HG03095 (cell line): ENCODE measurements around the gene TLCD4.
"Not testable (repeated sequence)": the region's sequence is repeated elsewhere in the genome, so short reads cannot be mapped to it uniquely, and the experiment has no call there.

Experiments used
- ATAC-seq: cut with Tn5 transposase; IDR thresholded peaks from one replicate; pipeline ENCODE4 v1.9.1; 2021; ENCODE audit warnings: moderate library complexity; ENCODE audit not compliant: unreplicated experiment

The TLCD4 gene, protein sequence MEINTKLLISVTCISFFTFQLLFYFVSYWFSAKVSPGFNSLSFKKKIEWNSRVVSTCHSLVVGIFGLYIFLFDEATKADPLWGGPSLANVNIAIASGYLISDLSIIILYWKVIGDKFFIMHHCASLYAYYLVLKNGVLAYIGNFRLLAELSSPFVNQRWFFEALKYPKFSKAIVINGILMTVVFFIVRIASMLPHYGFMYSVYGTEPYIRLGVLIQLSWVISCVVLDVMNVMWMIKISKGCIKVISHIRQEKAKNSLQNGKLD

DNA sequence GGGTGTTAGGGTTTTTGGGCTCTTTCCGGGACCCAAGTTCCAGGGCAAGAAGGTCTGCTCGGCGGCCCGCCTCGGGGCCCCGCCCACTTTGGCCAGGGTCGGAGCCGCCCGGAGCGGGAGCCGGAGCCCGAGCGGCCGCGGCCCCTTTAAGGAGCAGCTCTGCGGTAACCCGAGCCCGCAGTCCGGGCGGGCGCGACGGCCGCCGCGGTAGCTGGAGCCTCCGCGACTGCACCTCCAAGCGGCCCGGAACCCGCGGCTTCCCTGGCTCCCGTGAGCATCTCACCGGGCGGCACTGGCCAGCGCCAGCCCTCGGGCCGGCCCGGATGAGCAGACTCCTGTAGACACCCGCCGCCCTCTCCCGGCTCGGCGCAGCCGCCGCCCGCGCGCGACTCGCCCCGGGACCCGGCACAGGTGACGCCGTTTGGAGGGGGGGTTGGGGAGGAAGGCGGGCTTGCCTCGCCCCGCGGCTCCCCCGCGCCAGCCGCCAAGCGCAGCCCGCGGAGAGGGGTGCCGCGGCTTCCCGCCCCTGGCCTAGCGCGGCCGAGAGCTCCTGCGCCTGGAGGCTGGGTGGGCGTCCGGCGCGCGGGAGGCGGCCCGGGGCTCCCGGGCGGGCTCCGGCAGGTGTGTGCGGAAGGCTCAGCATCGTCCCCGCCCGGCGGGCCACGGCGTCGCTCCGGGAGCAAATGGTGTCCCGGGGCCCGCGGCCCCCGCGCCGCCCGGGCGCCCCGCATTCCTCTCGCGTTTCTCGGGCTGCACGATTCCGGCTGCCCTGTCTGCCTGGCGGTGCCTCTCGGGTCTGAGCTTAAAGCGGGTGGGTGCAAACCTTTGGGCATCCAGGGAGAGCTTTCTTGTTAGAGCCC is at the start of gene TLCD4:
TLCD4 (plus strand) TSS at position 149 of the 860 bp plus-strand sequence. CDS start 26,547 bp downstream, outside the sequence.
- peak; percentile 48 for ATAC-seq

DNA sequence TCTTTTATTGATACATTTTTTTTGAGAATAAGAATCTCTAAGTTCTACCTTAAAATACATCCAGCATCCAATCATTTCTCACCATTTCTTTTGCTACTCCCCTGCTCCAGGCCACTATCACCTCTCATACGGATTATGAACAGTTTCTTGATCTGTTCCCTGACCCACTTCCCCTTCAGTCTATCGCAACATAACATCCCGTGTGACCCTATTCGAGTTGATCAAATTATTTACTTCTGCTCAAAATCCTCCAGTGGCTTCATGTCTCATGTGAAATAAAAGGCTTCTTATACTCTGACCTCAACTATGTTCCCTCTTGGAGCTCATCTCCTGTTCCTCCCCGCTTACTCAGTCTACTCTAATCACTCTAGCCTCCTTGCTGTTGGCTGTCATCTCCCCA is 49.6 kb upstream of the TLCD4 start:
- ATAC-seq, result no peak

DNA sequence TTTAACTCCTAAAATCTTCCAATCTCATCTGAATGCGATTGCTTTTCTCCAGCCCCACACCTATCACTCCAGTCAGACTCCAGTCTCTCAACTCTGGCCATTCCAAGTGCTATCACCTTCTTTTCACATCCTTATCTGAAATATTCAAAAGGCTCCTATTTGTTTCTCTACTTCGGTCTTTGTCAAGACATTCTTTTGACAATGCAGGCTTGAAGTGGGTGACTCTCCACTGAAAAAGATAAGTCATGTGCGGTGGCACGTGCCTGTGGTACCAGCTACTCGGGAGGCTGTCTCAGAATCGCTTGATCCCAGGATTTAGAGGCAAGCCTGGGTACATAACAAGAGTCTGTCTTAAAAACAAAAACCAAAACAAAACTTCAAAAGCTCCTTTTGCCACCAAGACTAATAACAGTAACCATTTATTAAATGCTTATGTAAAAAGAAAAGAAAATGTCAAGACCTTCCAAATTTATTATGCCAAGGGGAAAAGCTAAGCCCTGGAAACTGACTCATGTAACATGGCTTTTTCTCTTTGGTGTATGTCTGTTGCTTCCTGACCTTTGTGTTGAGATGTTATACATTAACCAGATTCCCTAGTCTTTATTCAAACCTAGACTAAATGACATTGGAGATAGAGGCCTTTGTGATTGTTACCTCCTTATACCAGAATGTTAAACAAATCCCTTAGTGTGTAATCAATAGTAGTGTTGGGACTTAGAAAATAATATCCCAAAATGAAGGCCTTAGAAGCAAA is 48.0 kb upstream of the TLCD4 start:
- ATAC-seq, result no peak

DNA sequence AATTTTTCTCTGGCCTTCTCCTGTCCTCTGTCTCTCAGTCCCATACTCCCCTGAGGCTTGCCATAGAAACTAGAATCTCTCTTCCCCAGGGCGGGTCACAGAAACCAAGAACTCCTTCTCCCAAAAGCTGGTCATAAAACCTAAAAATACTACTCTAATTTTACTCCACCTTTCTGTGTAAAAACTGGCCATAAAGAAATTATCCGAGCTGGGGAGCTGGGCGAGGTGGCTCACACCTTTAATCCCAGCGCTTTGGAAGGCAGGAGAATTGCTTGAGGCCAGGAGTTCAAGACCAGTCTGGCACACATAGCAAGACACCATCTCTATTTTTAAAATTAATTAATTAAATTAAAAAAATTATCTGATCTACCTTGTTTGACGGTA is 47.5 kb upstream of the TLCD4 start:
- ATAC-seq, result no peak

DNA sequence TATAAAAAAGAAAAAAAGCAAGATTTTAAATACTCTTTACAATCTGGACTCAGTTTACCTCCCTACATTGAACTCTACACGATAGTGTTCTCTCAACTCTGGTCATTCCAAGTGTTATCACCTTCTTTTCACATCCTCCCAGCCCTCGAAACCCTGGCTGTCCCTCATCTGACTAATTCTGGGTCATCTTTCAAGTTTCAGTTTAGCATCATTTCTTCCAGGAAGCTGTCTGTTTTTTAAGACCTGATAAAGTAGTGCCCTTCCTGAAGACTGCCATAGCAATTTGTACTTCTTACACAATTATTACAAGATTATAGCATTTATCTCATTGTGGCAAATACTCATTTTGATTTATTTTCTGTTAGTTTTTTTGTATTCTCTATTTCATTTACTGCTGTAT is 45.6 kb upstream of the TLCD4 start:
- no peak for ATAC-seq

DNA sequence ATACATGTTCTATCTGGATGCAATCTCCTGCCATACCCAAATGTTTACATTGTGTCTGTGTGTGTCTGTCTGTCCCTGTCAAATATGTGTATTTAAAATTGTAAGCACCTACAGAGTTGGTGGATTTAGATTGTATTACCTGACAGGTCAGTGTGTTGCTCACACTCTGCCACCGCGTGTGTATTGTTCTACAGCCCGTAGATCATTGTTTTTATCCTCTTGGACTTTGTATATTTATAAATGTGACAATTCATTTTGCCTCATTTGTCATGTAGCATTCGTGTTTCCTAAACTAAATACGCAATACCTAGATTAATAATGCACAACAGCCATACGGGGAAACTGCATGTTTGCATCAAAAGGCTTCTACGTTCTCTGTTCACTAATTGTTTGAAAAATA is 45.0 kb upstream of the TLCD4 start:
- ATAC-seq, result no peak

DNA sequence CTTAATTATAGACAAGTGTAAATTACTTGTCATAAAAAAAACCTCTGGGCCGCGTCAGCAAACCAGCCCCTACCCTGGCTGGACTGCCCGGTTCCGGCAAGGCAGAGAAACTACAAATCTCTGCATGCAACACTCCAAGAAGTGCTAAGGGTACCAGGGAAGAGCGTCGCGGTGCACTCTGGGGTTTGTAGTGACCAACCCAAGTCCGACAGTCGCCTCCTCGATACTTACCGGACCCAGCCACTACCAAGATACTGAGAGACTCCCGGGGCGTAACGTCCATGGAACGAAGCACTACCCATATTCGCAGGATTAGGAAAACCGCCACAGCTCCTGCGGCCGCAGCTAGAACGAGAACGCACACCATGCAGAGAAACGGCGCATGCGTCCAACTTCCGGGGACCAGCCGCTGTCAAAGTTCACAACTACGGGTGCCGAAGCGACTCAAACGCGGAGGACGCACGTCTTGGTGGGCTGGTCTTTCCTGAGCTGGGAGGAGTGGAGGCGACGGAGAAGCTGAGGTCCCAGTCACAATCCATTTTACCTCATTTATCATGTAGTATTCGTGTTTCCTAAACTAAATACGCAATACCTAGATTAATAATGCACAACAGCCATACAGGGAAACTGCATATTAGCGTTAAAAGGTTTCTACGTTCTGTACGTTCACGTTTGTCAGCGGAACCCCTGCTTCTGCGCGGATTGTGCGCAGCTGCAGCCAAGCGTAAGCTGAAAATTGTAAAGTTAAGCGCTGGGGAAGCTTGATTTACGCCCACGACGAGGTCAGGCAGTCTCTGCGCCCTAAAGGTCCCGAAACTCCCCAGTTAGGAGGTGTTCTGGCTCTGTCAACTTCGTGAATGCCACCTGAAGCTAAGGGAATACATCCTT is 44.4 kb upstream of the TLCD4 start, which contains the start of gene ALG14:
ALG14 (minus strand) TSS at position 420 of the 888 bp plus-strand sequence; CDS start at position 367, 53 bp downstream.
- ATAC-seq, result peak; percentile 97

DNA sequence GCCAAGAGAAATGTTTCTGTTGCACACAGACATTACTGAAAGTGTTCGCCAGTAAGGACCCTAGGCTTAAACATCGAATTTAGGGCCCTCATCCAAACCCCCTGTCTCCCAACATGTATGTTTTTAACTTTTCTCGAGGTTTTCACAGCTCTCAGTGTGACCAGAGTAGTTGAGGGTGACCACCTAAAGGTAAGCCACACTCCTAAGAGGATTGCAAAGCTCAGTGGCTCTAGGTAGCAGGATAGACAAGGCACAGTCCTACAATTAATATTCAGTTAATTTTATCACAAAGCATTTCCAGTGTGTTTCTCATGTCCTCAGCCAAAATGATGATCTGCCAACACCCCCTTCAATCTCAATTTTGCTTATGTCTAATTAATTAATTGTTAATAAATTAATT is 43.7 kb upstream of the TLCD4 start:
- no peak for ATAC-seq

DNA sequence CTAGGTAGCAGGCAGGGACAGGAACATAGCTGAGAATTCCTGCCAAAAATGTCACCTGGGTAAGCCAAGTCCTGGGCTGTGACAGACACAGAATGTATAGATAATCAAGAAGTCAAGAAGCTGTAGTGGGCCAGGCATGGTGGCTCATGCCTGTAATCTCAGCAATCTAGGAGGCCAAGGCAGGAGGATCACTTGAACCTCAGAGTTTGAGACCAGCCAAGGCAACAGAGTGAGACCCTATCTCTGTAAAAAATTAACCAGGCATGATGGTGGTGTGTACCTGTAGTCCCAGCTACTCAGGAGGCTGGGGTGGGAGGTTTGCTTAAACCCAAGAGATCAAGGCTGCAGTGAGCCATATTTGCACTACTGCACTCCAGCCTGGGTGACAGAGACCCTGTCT is 41.1 kb upstream of the TLCD4 start:
- no peak for ATAC-seq

DNA sequence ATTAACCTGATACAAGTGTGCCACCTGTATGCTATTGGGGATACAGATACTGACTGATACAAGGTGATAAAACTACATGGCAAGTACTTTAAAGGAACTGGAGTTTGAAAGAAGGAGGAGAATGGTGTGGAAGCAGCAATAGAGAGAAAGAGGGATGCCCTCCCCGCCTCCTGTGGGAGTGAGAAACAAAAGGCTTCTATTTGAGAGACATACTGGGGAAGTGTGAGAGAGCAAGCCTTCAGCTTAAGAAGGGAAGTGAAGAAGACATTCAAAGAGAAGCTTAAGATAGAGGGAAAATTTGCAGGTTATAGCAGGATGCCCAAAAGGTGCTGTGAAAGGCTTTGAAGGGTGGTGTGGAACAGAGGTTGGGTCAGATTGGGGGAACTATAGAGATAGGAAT is 36.7 kb upstream of the TLCD4 start:
- ATAC-seq, result no peak

DNA sequence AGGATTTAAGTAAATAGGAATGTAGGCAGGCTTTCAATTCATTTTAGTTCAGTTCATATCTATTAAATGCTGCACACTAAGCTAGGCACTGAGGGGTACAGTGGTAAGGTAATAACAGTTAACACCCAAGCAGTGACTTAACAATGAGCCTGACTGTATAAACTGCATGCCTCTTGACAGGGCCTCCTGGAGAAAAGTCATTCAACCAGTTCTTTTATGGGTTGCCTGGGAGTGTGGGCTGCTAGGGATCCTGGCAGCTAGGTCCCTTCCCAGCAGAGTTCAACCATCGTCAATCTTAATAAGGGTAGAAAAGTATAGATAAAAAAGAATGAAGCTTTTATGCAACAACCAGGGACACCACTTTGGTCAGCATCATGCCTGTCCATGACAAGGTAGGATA is 36.3 kb upstream of the TLCD4 start:
- ATAC-seq, result no peak

DNA sequence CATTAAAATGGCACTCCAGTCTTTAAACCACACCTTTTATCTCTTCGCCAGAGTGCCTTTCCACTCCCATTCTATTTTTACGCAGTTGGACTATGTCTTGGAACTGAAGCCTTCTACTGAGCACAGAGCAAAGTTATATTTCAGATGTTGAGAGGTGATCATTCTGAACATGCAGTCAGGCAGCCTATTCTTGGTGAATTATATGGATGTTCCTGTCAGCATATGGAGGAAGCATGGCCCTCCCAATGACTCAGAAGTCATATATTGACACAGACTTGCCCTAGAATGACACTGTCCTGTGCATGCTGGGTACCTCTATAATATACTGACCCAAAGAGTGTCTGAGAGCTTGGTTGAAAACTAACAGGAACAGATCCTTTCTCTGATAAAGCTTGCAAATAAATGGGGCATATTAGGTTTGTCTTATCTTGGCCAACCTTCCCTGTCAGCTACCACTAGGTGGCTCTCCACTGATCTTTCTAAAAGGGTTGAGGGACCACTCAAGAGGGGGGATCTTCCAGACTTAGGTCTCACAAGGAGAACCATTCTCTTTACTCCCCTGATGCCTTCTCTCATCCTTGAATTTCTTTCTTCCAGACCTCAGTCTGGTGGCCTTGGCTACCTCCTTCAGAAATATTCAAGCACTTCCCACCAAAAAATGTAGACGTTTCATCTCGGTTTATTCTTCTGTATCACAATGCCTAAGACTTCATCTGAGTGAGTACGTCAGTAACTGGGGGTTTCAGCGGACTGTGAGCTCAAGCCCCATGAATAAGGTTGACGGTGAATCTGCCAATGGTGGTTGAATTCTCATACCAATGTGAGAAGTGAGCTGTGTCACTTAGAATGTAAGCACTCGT is 32.6 kb upstream of the TLCD4 start:
- ATAC-seq, result peak; percentile 62

DNA sequence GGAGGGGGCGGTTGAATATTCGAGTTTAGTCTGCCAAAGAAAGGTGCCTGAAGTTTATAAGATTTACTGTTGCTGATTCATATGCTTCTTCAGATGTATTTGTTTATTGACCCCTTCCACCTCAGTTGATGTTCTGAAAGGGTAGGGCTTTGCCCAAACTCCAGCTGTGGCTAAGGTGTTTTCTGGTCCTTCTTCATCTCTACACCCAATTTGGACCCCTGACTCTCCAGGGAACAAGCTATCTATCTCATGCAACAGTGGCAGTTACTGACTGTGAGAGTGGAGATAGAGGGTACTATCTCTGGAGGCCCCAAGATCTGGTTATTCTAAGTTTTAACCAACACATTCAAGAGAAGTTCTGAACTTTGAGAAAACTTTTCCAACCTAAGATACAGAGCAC is 31.8 kb upstream of the TLCD4 start:
- ATAC-seq, result no peak

DNA sequence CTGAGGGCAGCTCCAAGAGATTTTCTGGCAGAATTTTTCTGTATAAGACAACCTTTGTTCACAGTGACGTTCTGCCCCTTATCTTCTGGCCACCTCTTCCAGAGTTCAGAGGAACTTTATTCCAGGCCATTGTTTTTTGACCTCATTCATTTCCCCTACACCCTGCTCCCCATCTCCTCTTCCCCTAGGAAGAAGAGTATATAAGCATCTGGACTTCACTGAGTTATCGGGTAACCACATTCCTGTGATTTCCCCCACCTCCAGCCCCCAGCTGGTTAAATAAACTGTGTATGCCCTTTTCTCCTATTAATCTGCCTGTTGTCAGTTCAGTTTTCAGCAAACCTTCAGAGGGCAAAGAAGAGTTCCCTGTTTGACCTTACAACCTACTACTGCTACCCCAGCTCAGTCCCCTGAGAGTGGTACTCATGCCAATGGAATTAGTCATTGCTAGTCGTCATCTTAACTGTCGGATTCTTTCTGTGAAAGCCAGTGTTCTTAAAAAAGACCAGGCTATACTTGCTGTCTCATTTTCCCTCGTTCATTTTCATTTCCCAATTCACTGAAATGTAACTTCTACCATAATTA is 30.1 kb upstream of the TLCD4 start:
- no peak for ATAC-seq

DNA sequence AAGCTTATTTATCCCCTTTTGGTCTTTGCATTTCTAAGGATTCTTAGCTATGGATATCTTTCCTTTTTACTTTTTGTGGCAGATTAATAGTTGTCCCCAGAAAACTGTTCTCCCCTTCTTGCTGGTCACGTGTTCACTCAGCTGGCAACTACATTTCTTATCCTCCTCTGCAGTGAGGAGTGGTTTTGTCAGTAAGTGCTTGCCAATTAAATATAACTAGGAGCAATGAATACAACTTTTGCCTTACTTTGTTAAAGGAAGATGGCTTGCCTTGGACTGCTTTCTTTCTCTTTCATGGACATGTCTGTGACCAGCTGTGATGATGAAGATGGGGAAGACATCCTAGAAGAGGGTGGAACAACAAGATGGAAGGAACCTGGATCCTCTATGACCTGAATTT is 28.9 kb upstream of the TLCD4 start:
- ATAC-seq, result no peak

DNA sequence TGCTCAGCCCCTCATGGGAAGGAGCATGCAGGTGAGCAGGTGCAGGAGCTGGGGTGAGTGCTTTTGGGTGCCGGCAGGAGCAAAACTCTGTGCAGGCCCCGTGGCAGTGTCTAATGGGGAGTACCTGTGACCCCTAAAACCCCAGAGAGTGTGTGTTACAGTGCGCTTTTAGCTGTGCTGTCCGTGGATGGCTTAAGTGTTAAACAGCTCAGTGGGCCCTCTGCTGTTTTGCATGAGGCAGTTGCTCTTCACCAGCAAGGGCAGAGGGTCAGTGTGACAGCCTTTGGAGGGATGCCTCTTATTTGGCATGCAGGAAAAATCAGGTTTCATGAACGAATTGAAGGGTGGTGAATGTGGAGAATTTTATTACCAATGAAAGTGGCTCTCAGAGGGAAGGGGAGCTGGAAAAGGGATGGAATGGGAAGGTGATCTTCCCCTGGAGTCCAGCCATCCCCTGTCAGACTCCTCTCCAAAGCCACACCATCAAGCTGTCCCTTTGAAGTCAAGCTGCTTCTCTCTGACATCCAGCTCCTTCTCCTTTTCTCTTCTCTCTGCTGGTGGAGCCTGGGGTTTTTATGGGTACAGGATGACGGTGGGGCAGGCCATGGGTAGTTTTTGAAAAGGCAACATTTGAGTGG is 27.4 kb upstream of the TLCD4 start:
- no peak for ATAC-seq

DNA sequence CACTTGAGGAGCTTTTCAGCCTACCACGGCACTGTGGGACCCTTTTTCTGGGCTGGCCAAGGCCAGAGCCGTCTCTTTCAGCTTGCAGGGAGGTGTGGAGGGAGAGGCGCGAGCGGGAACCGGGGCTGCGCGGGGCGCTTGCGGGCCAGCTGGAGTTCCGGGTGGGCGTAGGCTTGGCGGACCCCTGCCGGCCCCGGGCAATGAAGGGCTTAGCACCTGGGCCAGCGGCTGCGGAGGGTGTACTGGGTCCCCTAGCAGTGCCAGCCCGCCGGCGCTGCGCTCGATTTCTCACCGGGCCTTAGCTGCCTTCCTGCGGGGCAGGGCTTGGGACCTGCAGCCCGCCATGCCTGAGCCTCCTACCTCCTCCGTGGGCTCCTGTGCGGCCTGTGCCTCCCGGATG is 25.9 kb upstream of the TLCD4 start:
- not testable (repeated sequence) for ATAC-seq

DNA sequence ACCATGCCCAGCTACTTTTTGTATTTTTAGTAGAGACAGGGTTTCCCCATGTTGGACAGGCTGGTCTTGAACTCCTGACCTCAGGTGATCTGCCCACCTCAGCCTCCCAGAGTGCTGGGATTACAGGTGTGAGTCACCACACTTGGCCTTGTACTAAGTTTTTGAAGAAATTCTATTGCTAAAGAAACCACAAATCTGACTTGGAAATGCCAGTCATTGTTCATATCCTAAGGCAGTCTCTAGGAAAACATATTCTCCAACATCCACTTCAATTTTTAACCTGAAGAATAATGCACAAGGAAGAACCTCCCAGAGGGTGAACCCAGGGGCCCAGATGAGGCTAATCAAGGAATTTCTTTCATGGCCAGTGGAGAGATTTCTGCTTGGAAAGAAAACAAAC is 24.3 kb upstream of the TLCD4 start:
- not testable (repeated sequence) for ATAC-seq

DNA sequence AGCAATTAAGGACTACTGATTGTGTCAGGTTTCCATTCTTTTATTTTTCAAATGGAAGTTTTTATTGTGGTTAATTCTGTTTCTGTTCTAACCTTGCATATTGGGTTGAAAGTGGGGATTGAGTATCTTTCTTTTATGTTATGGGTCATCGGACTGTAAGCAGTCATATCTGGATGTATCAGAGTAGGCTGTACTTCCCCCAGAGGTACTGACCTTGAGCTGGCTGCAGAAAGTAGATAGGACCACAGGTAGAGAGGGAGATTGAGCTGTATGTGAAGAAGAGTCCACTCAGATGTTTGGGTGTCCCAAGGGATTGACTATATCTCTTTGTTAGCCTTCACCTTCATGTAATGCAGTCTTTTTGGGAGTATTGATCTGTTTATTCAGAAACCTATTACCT is 23.9 kb upstream of the TLCD4 start:
- ATAC-seq, result no peak
